NCI-H2081 (cell line): ENCODE results near the gene DRD2.

ENCODE experiments used
- DNase-seq, 2 experiments: peaks; one replicate each; lab custom pipeline; 2025; lab: John Stamatoyannopoulos, UW

DRD2 gene

GRCh38 chr11:113484223-113484622 is 9.0 kb upstream of the DRD2 start:
- no peak for DNase-seq

DNA sequence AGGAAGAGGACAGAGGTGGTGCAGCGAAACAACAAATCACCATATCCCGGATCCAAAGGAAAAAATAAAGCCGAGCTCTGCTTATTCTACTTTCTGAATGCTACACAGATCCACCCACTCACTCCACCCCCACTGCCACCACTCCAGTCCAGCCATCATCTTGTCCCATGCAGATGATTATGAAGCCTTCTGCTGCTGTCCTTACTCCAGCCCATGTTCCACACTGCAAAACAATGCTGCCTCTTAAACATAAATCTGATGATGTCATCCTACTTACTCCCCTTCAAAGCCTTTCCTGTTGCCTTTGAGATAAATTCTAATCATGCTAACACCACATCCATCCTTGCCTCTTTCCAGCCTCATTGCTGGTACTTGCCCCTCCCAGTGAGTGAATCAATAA is 6.5 kb upstream of the DRD2 start:
- no peak for DNase-seq

DNA sequence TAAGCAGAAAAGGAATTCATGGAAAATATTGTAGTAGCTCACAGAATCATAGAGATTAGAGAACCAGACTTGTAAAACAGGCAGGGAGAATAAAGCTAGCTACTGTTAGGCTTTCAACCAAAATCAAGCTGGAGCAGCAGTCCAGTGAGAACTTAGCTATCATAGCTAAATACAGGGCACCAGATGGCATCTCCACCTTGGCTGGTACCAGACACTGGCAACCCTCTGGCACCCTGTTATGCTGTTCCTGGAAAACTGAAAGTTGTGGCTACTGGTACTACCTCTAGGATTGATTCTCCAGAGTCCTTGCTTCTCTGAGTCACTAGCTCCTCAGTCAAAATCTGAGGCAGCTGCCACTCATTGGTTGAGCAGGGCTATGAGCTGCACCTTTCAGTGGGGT is 6.0 kb upstream of the DRD2 start:
- no peak for DNase-seq

GRCh38 chr11:113477321-113477720 is 2.1 kb upstream of the DRD2 start:
- DNase-seq: peak; percentile 66 to 90

DNA sequence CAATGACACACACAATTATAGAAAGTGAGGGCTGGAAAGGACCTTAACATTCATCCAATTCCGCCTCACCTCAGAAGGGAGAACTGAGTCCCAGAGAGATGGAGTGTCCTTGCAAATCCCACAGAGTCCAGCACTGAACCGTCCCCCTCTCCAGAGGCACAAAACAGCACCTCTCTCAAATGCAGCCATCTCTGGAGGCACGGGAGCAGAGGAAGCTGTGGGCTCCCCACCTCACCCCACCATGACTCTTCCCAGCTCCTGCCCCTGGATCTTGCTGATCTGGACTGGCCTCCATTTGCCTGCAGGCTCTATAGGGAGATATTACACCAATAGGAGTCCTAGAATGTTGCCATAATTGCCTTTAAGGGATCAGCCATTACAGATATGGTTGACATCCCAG is 1.4 kb upstream of the DRD2 start:
- no peak for DNase-seq

DNA sequence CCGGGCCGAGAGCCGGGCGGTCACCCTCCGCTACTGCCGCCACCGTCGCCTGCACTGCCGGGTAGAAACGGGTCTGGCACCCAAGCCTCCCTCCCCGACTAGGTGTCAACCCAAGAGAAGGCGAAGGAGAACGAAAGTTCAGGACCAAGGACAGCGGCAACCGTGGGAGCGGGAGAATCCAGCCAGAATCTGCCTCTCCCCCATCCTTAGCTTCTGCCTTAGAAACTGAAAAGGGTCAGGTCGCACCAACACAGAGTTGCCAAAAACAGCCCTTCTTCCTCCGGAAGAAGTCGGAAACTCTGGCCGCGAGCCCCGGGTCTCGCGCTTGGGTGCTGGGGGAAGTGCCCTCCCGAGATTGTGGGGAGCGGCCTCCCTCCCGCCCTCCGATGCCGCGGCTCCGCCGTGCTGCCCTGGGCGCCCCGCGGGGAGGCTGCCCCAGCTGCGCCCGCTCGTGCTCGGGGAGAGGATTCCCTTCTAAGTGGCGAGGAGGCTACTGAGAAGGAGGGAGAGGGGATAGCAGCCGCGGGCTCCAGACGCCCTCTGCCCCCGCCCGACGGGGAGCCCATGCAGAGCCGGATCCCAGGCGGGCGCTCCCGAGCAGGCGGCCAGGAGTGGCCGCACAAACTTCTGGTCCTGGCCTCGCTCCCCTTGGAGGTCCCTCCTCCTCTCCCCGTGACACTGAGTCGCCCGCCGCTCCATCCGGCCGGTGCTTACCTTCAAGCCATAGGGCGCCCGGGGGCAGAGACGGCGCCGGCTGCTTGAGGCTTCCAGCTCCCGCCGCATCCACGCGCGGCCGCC is 637 bp downstream of the DRD2 start:
- peak in 1 of 2 experiments; percentile 29 for DNase-seq

GRCh38 chr11:113473983-113474361 is 1.2 kb downstream of the DRD2 start:
- DNase-seq: peak in 1 of 2 experiments; percentile 14

GRCh38 chr11:113472471-113472870 is 2.7 kb downstream of the DRD2 start:
- DNase-seq: no peak

GRCh38 chr11:113470233-113470632 is 5.0 kb downstream of the DRD2 start:
- peak in 1 of 2 experiments; percentile 57 for DNase-seq

DNA sequence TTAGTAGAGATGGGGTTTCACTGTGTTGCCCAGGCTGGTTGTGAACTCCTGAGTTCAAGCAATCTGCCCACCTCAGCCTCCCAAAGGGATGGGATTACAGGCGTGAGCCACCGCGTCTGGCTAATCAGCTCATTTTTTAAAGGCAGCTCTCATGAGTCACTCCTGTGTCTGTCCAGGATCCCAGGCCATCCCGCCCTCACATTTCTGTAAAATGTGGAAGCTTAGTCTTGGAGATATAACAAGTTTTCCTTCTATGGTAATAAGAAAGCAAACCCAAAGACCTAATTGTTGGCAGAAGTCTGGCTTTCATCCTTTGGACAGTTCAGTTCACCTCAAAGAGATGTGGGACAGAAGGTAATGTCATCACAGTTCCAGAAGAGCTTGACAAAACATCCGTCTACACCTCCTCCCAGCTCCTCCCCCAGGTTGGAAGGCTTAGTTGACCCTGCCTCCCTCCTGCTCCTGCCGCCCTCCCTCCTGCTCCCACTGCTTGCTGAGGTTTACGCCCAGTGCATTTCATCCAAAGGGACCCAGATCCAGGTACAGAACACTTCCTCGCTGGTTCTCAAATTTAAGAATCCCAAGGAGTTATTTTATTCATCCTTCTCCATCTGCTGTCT is 6.4 kb downstream of the DRD2 start:
- DNase-seq: no peak

DNA sequence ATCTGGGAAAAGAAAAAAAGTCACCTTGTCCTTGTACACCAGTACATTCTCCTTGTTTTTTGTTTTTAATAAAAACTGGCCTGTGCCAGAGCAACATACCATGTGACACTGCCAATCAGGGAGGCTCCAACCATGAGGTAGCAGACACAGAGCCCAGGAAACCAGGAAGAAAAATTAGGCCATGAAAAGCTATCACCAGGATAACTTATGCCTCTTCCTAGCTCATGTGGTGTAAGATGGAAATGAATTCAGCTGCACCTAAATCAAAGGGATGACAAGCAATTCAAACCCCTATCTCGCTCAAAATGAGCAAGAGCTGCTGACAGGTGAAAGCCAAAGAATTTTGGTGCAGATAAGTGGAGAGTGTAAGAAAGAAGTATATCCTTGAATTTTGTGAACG is 7.7 kb downstream of the DRD2 start:
- no peak for DNase-seq

- DNase-seq: no peak
Observed at GRCh38 chr11:113465786-113466185, 9.4 kb downstream of the DRD2 start.

DNA sequence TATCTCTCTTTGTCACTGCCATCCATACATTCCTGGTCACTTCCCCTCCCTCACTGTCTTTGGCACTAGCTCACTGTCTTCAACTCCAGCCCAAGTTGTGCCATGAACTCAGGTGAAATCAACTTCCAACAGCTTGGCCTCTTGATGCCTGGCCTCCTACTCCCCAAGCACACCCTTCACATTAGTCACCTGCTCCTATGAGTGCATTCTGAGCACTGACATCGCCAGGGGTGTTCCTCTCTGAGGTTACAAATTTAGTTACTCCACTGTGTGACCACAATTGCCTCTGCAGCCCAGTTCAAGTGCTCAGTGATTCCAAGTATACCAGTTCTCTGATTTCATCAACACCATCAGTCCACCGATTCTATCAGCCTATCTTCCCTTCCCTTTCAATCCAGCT is 10.8 kb downstream of the DRD2 start:
- no peak for DNase-seq

GRCh38 chr11:113462830-113463229 is 12.4 kb downstream of the DRD2 start:
- DNase-seq: no peak

GRCh38 chr11:113461639-113462038 is 13.6 kb downstream of the DRD2 start:
- no peak for DNase-seq

DNA sequence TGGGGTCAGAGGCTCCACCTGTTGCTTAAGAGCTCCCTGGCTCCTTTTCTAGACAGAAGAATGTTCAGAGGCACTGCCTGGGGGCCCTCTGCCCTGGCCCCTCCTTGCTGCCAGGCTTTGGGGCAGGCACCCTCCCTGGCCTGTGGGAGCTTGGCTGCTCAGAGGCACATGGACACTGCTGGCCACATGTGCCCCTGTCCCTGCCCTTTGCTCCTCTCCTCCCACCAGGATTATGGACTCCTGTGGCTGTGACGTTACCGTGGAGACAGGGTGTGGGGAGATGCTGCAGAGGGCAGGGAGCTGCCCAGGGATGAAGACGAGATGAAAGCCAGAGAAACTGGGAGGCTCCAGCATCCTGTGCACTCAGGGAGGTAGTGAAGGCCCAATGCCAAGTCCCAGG is 14.7 kb downstream of the DRD2 start:
- no peak for DNase-seq

DNA sequence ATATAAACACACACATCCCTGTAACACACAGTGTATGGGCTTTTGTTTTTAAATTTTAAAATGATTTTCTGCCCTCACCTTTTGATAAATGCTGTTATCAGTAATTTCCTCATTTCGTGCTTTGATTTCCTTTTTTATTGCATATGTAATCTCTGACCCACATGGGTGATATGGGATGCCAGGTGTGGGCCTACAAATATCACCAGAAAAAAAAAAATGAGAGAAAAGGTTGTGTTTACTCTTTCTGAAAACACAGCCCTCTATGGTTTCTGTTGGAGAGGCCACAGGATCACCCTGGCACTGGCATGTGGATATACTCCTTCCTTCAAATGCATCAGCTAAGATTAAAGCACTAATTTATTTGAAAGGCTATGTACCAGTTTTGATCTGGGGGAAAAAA is 17.0 kb downstream of the DRD2 start:
- peak in 1 of 2 experiments; percentile 27 for DNase-seq

DNA sequence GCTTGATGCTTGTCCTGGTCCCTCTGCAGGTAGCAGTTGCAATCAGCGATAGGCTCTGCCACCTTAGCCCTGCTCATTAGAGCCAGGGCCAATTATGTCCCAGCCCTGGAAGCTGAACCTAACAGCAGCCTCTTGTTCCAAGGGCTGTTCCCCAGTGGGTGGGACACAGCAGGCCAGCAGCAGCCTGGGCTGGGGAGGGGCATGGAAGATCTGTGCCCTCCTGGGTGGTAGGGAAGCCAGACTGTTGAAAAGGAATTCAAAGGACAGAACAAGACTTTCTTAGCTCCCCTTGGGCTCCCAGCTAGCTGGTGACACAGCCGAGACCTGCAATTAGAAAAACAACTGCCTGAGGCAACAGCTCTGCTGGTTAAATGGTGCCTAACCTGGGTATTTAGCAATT is 17.4 kb downstream of the DRD2 start:
- peak; percentile 88 to 93 for DNase-seq

DNA sequence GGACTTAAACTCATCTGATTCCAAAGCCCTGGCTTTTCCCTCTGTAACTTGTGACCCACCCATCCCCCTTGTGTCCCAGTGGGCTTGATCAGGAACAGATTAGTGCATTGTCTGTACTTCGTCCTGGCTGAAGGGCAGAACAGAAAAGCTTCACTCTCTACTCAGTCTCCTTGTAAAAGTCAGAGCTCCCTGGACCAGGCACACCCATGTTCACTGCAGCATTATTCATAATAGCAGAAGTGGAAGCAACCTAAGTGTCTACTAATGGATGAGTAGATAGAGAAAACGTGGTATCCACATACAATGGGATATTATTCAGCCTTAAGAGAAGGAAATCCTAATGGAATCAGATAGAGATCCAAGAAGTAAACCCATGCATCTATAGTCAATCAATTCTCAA is 20.7 kb downstream of the DRD2 start:
- no peak for DNase-seq

- DNase-seq: no peak
Observed at GRCh38 chr11:113449743-113450142, 25.5 kb downstream of the DRD2 start.

- DNase-seq: no peak
Observed at GRCh38 chr11:113448316-113448677, 26.9 kb downstream of the DRD2 start.

DNA sequence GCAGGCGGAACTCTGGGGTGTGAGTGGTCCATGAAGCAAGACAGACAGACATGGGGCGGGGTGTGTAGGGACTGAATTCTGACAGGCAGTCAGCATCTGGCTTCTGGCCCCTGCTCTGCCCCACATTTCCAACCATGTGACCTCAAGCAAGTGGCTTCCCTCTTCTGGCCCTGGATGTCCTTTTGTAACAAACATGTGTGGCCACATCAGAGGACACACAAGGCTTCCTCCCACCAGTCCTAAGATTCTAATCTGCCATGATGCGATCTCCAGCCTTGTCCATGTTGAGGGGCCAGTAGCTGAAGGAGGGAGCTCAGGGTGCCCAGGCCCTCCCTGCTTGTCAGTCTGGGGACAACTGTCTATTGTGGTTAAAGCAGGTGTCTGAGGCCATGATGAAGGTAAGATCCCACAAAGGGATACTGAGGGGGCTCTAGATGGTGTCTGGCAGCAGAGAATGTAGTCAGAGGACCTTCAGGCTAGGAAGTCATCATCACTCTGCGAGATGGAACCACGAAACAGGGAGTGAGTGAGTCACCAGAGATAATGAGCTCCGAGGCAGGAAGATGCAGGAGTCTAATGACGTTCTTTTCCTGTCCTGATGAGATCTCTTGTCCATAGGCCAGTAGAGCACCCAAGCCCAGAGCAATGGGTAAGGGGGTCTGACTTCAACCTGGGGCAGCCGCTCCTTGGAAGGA is 27.4 kb downstream of the DRD2 start:
- DNase-seq: peak in 1 of 2 experiments; percentile 7

GRCh38 chr11:113446938-113447337 is 28.3 kb downstream of the DRD2 start:
- no peak for DNase-seq
